Thoracic aorta (tissue), 2 donors: Measurements from ENCODE around the gene SAPCD1. TPM values are rescaled to one million over a fixed set of nuclear protein-coding genes. Genes with fewer than 3 reads are reported as not detected.
"Not testable (repeated sequence)": the region's sequence is repeated elsewhere in the genome, so short reads cannot be mapped to it uniquely, and the experiment has no call there.

Source experiments
- ATAC-seq: fragments of 150-250 bp; one replicate; pipeline ENCODE4 v1.8.0; 2017; ENCODE audit warnings: low read depth; ENCODE audit not compliant: insufficient number of reproducible peaks, low FRiP score
- DNase-seq: peaks from one replicate; pipeline ENCODE4 v3.0.0-alpha.2; 2020; ENCODE audit warnings: low spot score
- H3K27ac ChIP-seq, 2 donors: fragments of 200-600 bp; sonication (generic); 1 replicate in 1 of 2; 2 replicates in 1 of 2; pipeline ENCODE4 v1.5.1; 2016; ENCODE audit warnings: mild to moderate bottlenecking in 2 of 2, moderate library complexity in 2 of 2
- H3K27me3 ChIP-seq: fragments of 200-600 bp; sonication (generic); replicated peaks from 2 replicates; pipeline ENCODE4 v1.6.0; 2016; ENCODE audit warnings: mild to moderate bottlenecking; ENCODE audit not compliant: insufficient read depth
- H3K36me3 ChIP-seq: fragments of 200-600 bp; sonication (generic); one replicate; pipeline ENCODE4 v1.5.1; 2016
- H3K4me1 ChIP-seq, 2 donors: fragments of 200-600 bp; sonication (generic); 1 replicate in 1 of 2; 2 replicates in 1 of 2; pipeline versions ENCODE4 v1.5.1 to v1.6.0; 2016; ENCODE audit warnings: low read depth in 2 of 2, mild to moderate bottlenecking in 1 of 2; ENCODE audit not compliant: control insufficient read depth in 1 of 2
- H3K4me3 ChIP-seq: fragments of 200-600 bp; sonication (generic); 2 replicates; pipeline ENCODE4 v1.5.1; 2016; ENCODE audit warnings: mild to moderate bottlenecking
- H3K9me3 ChIP-seq: fragments of 200-600 bp; sonication (generic); 2 replicates; pipeline ENCODE4 v1.5.1; 2016
- CTCF ChIP-seq: fragments of 200-600 bp; sonication (generic); IDR thresholded peaks from one replicate; pipeline ENCODE4 v1.5.1; 2019; ENCODE audit warnings: antibody characterized with exemption
- total RNA-seq, 2 donors: library from RNA; depleted of rRNA; stranded (reverse); fragments of >200 nt; gene quantifications; one replicate each; pipeline versions ENCODE4 v1.1.0 to v1.2.3, GENCODE V29; 2016

SAPCD1 gene
- total RNA-seq, 2 donors from 2014 or later, result 13.3 TPM; not detected in 1

GRCh38 chr6:31799781-31800180 is 37.3 kb downstream of the SAPCD1 start:
- H3K4me1 ChIP-seq, result peaks cover 15 to 18% of the 10 kb centered on the region in 2 donors
- ATAC-seq, result peak; percentile 39
- no peak for DNase-seq
- H3K9me3 ChIP-seq, result no peaks in the 10 kb centered on the region
- H3K4me3 ChIP-seq, result no peak overlapping the region
- H3K27ac ChIP-seq, result peak overlapping the region; percentile 87 to 89
- H3K27me3 ChIP-seq, result no peaks in the 10 kb centered on the region
- TF ChIP-seq CTCF, result no peak
- H3K36me3 ChIP-seq, result no peaks in the 10 kb centered on the region

- peaks cover 19 to 25% of the 10 kb centered on the region in 2 donors for H3K4me1 ChIP-seq
- H3K9me3 ChIP-seq, H3K27me3 ChIP-seq, H3K36me3 ChIP-seq, DNase-seq, H3K4me3 ChIP-seq, H3K27ac ChIP-seq, ATAC-seq: not testable (repeated sequence)
Observed at GRCh38 chr6:31801031-31801927, 38.8 kb downstream of the SAPCD1 start.

GRCh38 chr6:31805939-31806469 is 43.5 kb downstream of the SAPCD1 start:
- ATAC-seq (no peak), DNase-seq (no peak)
- TF ChIP-seq CTCF, result no peak

GRCh38 chr6:31806470-31807272 is 44.2 kb downstream of the SAPCD1 start, which contains the start of gene LSM2:
TSS of gene LSM2 (minus strand) at chr6:31806966. CDS start at chr6:31806757, 209 bp downstream.
- peak within 1 kb of the TSS; percentile 80 for H3K4me3 ChIP-seq
- no peaks in the 10 kb centered on the region for H3K27me3 ChIP-seq
- ATAC-seq, result peak; percentile 96
- DNase-seq, result peak; percentile 93
- peak within 1 kb of the TSS; percentile 91 to 92 for H3K27ac ChIP-seq
- no peaks in the 10 kb centered on the region for H3K36me3 ChIP-seq
- H3K4me1 ChIP-seq, result peaks cover 12 to 19% of the 10 kb centered on the region in 2 donors
- no peaks in the 10 kb centered on the region for H3K9me3 ChIP-seq
- no peak for TF ChIP-seq CTCF

More at GRCh38 chr6:31805939-31806469, 43.5 kb downstream of the SAPCD1 start:
- no peaks in the 10 kb centered on the region for H3K9me3 ChIP-seq
- no peaks in the 10 kb centered on the region for H3K36me3 ChIP-seq
- H3K4me1 ChIP-seq, result peaks cover 12 to 19% of the 10 kb centered on the region in 2 donors
- H3K27ac ChIP-seq, result peak overlapping the region; percentile 91 to 92
- peak overlapping the region; percentile 80 for H3K4me3 ChIP-seq
- no peaks in the 10 kb centered on the region for H3K27me3 ChIP-seq

- H3K27ac ChIP-seq, H3K36me3 ChIP-seq, H3K9me3 ChIP-seq, H3K27me3 ChIP-seq, DNase-seq, H3K4me3 ChIP-seq, ATAC-seq: not testable (repeated sequence)
- H3K4me1 ChIP-seq, result peaks cover 14 to 23% of the 10 kb centered on the region in 2 donors
Observed at GRCh38 chr6:31808599-31808998, 46.1 kb downstream of the SAPCD1 start.
